ENCODE data around the gene KCNA2.

- TF ChIP-seq CTCF (IDR thresholded peaks at IDR 0.05) (no peak), EZH2 (IDR thresholded peaks at IDR 0.05; ENCODE audit: borderline replicate concordance, insufficient read depth, low read depth, low read length, poor library complexity, severe bottlenecking) (no peak)
Measured at GRCh38 chr1:110588991-110589390, 17.2 kb downstream of the KCNA2 start.

Data from B cell (primary cell).